Measurements from ENCODE around the gene BTBD19. TPM values are rescaled to one million over a fixed set of nuclear protein-coding genes. Genes with fewer than 3 reads are reported as not detected.
A peak's percentile ranks its signal among the peaks of the same experiment; 100 is the strongest.
"Not testable (repeated sequence)": the region's sequence is repeated elsewhere in the genome, so short reads cannot be mapped to it uniquely, and the experiment has no call there.

The BTBD19 gene
- total RNA-seq, 1 experiment from 2014 or later = 1.6 TPM

GRCh38 chr1:44808938-44809917 is 905 bp downstream of the BTBD19 start:
- Mint-ChIP-seq H3K4me3 (ENCODE audit: unreplicated experiment) (no peak overlapping the region), H3K9me3 (ENCODE audit: unreplicated experiment) (no peaks in the 10 kb centered on the region), H3K4me1 (ENCODE audit: low read depth, unreplicated experiment) (peaks cover 18% of the 10 kb centered on the region), H3K27me3 (ENCODE audit: insufficient read depth, unreplicated experiment) (no peaks in the 10 kb centered on the region), H3K27ac (ENCODE audit: unreplicated experiment) (peak overlapping the region; percentile 99), H3K36me3 (ENCODE audit: insufficient read depth, unreplicated experiment) (peaks cover 19% of the 10 kb centered on the region)
- Histone ChIP-seq H3K4me3 (ENCODE audit: low read depth, low read length) (no peak overlapping the region), H3K36me3 (ENCODE audit: control insufficient read depth, insufficient read depth, low read length) (no peaks in the 10 kb centered on the region), H3K9me3 (no peaks in the 10 kb centered on the region), H3K4me1 (peaks cover 46% of the 10 kb centered on the region), H3K27me3 (replicated peaks; ENCODE audit: control insufficient read depth, insufficient read depth, low read length) (no peaks in the 10 kb centered on the region)
- no peak for TF ChIP-seq CTCF (IDR thresholded peaks at IDR 0.05; ENCODE audit: insufficient read depth in 1 of 2, low read depth in 1 of 2, low read length in 1 of 2, severe bottlenecking in 1 of 2, unreplicated experiment in 1 of 2)
- DNase-seq = peak in 1 of 2 experiments; percentile 36
- CTCF ChIA-PET = interaction anchor here (0.9 to 1.9 kb wide), 3 partner anchors 9 to 18 kb away, joined by 3 to 13 read pairs (median 6); partner anchors contain the start of gene PLK3
- POLR2A ChIA-PET = interaction anchor here (0.5 to 2.7 kb wide), 6 partner anchors 9 to 494 kb away, joined by 3 to 25 read pairs (median 7); partner anchors contain the start of genes PLK3, RNU5D-1 and RPS8
- BruUV-seq (replicated peaks) = no TSS peak
- intact Hi-C loops (cut with micrococcal nuclease; ENCODE audit: unreplicated experiment) = no loop called here

GRCh38 chr1:44810101-44810761 is 1.9 kb downstream of the BTBD19 start:
- no peak for TF ChIP-seq CTCF (IDR thresholded peaks at IDR 0.05; ENCODE audit: insufficient read depth in 1 of 2, low read depth in 1 of 2, low read length in 1 of 2, severe bottlenecking in 1 of 2, unreplicated experiment in 1 of 2)
- Histone ChIP-seq H3K9me3 (no peaks in the 10 kb centered on the region), H3K4me3 (ENCODE audit: low read depth, low read length) (no peak overlapping the region), H3K36me3 (ENCODE audit: control insufficient read depth, insufficient read depth, low read length) (no peaks in the 10 kb centered on the region), H3K4me1 (peaks cover 52% of the 10 kb centered on the region), H3K27me3 (replicated peaks; ENCODE audit: control insufficient read depth, insufficient read depth, low read length) (no peaks in the 10 kb centered on the region)
- Mint-ChIP-seq H3K9me3 (ENCODE audit: unreplicated experiment) (no peaks in the 10 kb centered on the region), H3K4me1 (ENCODE audit: low read depth, unreplicated experiment) (peaks cover 24% of the 10 kb centered on the region), H3K36me3 (ENCODE audit: insufficient read depth, unreplicated experiment) (peaks cover 13% of the 10 kb centered on the region), H3K27ac (ENCODE audit: unreplicated experiment) (peak overlapping the region; percentile 9), H3K27me3 (ENCODE audit: insufficient read depth, unreplicated experiment) (no peaks in the 10 kb centered on the region), H3K4me3 (ENCODE audit: unreplicated experiment) (no peak overlapping the region)
- ChIA-PET POLR2A (interaction anchor here (2.3 kb wide), 1 partner anchor 10 kb away, joined by 25 read pairs; the partner anchor contains the start of gene PLK3), CTCF (interaction anchor here (1.6 kb wide), 1 partner anchor 9 kb away, joined by 6 read pairs; no protein-coding TSS in a partner anchor)
- intact Hi-C loops (cut with micrococcal nuclease; ENCODE audit: unreplicated experiment) = no loop called here
- no TSS peak for BruUV-seq (replicated peaks)
- no peak for DNase-seq

- H3K27me3 Mint-ChIP-seq (ENCODE audit: insufficient read depth, unreplicated experiment); H3K4me3 Mint-ChIP-seq (ENCODE audit: unreplicated experiment); DNase-seq; CTCF ChIA-PET; H3K36me3 ChIP-seq (ENCODE audit: control insufficient read depth, insufficient read depth, low read length); POLR2A ChIA-PET; H3K9me3 ChIP-seq; intact Hi-C loops (cut with micrococcal nuclease; ENCODE audit: unreplicated experiment); H3K27me3 ChIP-seq (replicated peaks; ENCODE audit: control insufficient read depth, insufficient read depth, low read length); H3K9me3 Mint-ChIP-seq (ENCODE audit: unreplicated experiment); H3K4me3 ChIP-seq (ENCODE audit: low read depth, low read length); BruUV-seq (replicated peaks): not testable (repeated sequence)
- H3K4me1 ChIP-seq = peaks cover 54% of the 10 kb centered on the region
- Mint-ChIP-seq H3K27ac (ENCODE audit: unreplicated experiment) (peak overlapping the region; percentile 9), H3K36me3 (ENCODE audit: insufficient read depth, unreplicated experiment) (peaks cover 12% of the 10 kb centered on the region), H3K4me1 (ENCODE audit: low read depth, unreplicated experiment) (peaks cover 27% of the 10 kb centered on the region)
Observed at GRCh38 chr1:44810762-44811105, 2.4 kb downstream of the BTBD19 start.

Data from Caco-2 (cell line).